A549 treated with GW870086 at 1 μM for 4 hours (cell line): ENCODE measurements around the gene FCHO1. TPM values are rescaled to one million over a fixed set of nuclear protein-coding genes. Genes with fewer than 3 reads are reported as not detected.

Experiments
- total RNA-seq: library from RNA; stranded (reverse); fragments of 200-300 nt; extraction: Qiagen RNA extraction; gene quantifications from 5 replicates; pipeline ENCODE4 v1.2.3, GENCODE V29; 2022; ENCODE audit warnings: low read depth

FCHO1 gene
- total RNA-seq, result 18.0 to 19.7 TPM (median 19.0 TPM) in 5 replicates

GRCh38 chr19:17751103-17751911 lies at the start of gene FCHO1:
Gene FCHO1, plus strand, starts transcription at chr19:17751477. Its CDS starts 3,688 bp downstream, at chr19:17755165.

GRCh38 chr19:17718947-17719711 lies 32.1 kb upstream of the FCHO1 start, which contains the start of gene MAP1S:
Gene MAP1S, plus strand, starts transcription at chr19:17719480. Its CDS starts 23 bp downstream, at chr19:17719503.

GRCh38 chr19:17794731-17795494 lies 43.6 kb downstream of the FCHO1 start, which contains the start of gene B3GNT3:
Gene B3GNT3, plus strand, starts transcription at chr19:17795138. Its CDS starts 12,670 bp downstream, at chr19:17807808.

GRCh38 chr19:17821190-17821589 lies 69.9 kb downstream of the FCHO1 start, which contains the start of gene INSL3:
Gene INSL3, minus strand, starts transcription at chr19:17821519. Its CDS starts 13 bp downstream, at chr19:17821506.

Other genes with a start within 250 kb of the FCHO1 start
- 52.9 to 77.0 TPM (median 74.9 TPM) in 5 replicates for gene PGLS, start 239.8 kb upstream of the FCHO1 start, total RNA-seq
- 54.8 to 75.2 TPM (median 71.8 TPM) in 5 replicates for gene COLGALT1, start 195.8 kb upstream of the FCHO1 start, total RNA-seq
- gene UNC13A, start 63.1 kb upstream of the FCHO1 start, total RNA-seq, result 1.4 to 1.9 TPM (median 1.7 TPM) in 5 replicates
- gene MAP1S, start 32.0 kb upstream of the FCHO1 start, total RNA-seq, result 29.5 to 36.8 TPM (median 31.1 TPM) in 5 replicates
- gene B3GNT3, start 43.7 kb downstream of the FCHO1 start, total RNA-seq, result 4.8 to 6.2 TPM (median 6.1 TPM) in 5 replicates
- gene INSL3, start 70.0 kb downstream of the FCHO1 start, total RNA-seq, result 0.21 to 0.79 TPM (median 0.50 TPM) in 5 replicates
- 0.18 to 0.34 TPM (median 0.22 TPM) in 5 replicates for gene JAK3, start 96.5 kb downstream of the FCHO1 start, total RNA-seq
- gene RPL18A, start 108.4 kb downstream of the FCHO1 start, total RNA-seq, result 2,054 to 2,326 TPM (median 2,190 TPM) in 5 replicates
- 0.11 to 0.35 TPM (median 0.15 TPM) in 5 replicates for gene SLC5A5, start 120.5 kb downstream of the FCHO1 start, total RNA-seq
- 95.2 to 120 TPM (median 107 TPM) in 5 replicates for gene CCDC124, start 181.5 kb downstream of the FCHO1 start, total RNA-seq
- 0.51 to 1.0 TPM (median 0.71 TPM) in 5 replicates for gene KCNN1, start 215.6 kb downstream of the FCHO1 start, total RNA-seq